ENCODE results near the gene SARDH.

Gene SARDH

DNA sequence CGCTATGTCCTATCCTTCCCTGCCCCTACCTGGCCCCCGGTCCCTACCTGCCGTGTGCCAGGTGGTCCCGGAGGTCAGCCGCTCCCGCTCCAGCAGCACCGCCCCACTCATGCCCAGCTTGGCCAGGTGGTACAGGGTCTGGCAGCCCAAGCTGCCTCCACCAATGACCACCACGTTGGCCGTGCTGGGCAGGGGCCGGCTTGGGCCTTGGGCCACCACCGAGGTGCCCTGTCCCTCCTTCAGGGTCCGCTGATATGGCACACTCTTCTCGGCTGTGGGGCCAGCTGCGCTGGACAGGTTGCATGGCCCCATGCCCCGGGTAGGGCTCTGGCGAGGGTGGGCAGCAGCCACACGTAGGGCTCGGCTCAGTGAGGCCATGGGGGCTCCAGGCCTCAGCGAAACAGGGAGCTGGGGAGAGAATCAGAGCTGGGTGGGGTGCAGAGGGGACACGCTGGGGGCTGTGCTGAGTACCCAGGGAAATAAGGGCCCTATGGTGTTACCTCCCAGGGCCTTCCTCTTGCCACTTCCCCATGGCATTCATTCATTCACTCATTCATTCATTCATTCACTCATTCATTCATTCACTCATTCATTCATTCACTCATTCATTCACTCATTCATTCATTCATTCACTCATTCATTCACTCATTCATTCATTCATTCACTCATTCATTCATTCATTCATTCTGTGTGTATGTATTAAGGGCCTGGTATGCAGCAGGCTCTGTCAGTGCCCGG is 4.2 kb downstream of the SARDH start:
- DNase-seq (ENCODE audit: low read depth): no peak

DNA sequence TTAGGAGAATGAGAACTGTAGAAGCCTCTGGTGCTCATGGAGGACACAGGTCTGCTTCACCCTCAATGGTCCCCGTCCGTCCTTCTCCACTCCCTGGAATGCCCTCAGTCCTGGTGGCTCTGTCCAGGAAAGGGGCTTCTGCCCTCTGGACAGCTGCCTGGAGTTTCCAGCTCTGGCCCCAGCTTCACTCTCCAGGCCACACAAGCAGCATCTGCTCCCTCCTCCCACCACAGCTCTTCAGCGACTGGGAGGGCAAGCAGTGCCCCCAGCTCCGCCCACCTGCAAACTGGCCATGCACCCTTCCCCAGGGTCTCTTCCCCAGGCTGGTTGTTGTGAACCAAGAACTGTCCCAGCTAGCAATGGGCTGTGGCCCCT is 4.7 kb downstream of the SARDH start:
- no peak for DNase-seq (ENCODE audit: low read depth)

DNA sequence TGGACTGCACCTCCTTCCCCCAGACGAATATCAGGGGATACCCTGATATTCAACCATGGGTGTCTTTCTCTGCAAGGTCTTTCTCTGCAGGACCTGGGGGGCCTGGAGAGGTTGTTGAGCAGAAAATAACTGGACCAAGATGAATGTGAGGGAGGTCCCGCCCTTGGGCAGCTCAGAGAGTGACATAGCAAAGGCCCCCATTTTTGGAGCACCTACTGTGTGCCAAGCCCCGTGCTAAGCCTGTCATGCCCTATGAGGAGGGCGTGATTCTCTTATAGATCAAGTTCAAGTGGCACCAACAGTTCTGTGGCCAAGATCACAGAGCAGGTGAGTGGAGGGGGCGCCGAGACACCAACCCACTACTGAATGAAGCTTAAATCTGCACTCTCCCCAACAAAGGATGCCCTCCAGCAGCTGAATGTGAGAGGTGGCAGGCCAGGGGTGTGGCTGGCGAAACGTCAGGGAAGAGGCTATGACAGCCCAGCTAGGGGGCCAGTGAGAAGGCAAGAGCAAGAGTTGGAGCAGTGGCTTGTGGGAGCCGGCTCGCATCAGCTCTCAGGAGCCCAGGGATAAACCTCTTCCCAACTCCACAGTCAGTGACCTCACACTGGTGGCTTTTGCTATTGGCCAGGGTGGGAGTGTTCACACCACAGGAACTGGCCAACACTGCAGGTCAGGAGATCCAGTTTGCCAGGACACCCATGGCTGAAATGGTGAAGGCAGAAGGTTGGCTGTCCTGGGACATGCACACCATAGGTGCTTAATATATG is 5.3 kb downstream of the SARDH start:
- no peak for DNase-seq (ENCODE audit: low read depth)

DNA sequence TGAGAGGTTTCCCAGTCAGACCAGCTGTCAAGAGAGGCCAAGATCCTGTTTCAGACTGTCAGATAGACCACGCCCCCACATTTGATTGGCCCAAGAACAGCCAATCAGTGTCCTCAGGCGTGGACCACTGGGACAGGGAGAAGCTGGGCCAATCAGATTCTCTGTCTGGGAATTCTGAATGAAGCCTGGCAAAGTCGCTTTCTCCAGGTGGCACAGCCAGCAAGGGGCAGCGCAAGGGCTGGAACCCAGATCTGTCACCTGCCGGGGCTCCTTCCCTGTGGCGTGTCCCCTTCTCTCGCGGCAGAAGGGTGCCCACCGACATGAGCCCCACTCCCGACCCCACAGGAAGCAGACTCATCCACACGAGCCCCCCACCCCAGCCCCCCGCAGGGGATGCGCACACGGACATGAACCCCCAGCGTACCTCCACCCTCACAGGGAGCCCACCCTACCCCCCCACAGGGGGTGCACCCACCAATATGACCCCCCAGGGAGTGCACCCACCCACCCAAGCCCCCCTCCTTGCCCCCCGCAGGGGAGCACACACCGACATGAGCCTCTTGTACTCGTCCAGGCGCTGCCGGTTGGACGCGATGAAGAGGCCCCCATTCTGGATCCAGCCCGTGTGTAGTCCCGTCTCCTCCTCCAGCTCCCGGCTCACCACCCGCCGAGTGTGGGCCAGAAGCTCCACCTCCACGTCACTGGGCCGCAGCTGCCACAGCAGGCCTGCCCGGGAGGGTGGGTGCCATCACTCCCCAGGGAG is 6.1 kb downstream of the SARDH start:
- DNase-seq (ENCODE audit: low read depth): no peak

DNA sequence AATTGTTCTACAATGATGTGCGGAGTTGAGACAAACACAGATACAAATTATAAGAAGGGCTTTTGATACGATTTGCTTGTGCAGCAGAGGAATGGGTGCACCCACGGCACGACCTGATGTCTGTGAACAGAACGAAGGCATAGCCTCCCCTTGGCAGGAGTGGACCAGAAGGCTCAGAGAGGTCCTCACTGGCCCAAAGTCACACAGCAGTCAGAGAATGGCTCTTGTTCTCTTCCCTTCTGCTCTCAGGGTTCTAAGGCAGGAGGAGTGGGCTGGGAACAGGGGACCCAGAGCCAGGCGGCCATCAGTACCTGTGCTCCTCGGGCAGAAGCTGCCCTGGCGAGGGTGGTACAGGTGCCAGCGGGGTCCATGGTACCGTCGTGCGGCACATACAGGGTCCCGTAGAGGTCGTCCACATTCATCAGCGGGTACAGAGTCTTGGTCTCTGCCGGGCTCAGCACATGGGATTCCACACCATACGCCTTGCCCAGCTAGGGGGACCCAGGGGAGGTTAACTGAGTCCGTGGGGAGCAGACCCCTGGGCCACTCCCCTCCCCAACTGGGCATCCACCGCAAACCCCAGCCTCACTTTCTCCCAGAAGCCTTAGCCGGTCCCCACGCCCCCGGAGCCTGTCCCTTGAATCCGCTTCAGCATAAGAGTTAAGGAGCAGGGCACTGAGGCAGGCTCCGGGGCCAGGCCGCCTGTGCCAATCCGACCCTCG is 7.0 kb downstream of the SARDH start:
- no peak for DNase-seq (ENCODE audit: low read depth)

DNA sequence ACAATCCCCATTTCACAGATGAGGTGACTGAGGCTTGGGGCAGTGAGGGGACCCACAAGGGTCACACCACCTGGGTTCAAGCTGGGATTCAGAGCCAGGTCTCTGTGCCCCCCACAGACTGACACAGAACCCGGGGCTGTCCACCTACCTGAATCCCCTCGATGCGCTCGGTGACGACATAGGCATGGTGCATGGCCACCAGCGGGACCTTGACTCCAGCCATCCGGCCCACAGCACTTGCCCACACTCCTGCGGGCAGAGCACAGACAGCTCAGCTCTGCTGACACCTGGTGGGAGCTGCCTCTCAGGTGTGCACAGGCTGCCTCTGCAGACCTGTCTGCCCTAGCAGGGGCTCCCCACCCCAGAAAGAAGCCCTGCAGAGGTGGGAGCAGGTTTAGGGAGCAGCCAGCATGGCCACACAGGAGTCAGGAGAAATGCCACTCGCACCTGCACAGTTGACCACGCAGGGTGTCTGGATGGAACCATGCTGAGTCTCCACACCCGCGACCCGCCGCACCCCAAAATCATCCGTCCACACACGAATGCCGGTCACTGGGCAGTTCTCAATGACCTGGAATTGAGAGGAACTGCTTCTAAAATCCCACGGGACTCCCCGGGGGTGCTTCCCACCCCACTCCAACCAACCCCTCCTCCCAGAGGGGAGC is 8.4 kb downstream of the SARDH start:
- no peak for DNase-seq (ENCODE audit: low read depth)

DNA sequence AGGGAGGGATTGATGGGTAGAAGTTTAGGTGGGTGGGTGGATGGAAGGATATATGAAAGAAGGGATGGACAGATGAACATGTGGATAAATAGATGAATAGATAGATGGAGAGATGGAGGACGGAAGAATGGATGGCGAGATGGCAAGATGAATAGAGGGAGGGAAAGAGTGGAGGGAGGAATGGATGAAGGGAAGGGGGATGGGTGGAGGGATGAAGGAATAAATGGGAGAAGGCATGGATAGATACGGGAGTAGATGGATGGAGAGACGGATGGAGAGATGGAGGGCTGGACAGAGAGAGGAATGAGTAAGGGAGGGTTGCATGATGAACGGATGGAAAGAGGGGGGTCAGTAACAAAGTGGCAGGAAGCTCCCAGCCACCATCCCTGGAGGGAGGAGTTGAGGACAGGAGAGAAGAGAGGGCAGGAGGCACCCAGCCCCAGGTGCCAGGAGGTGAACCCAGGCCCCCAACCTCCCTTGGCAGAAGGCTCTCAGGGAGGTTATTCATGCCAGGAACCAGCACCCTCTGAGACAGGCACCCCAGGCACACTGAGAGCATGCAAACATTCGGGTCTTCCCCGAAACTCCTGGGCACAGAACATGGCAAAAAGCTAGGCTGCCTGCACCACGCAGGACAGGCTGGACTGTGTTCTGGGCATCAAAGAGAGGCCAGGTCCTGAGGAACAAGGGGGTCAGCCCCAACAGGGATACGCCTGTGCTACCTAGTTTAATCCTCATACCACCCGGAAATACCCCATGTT is 9.1 kb downstream of the SARDH start:
- no peak for DNase-seq (ENCODE audit: low read depth)

DNA sequence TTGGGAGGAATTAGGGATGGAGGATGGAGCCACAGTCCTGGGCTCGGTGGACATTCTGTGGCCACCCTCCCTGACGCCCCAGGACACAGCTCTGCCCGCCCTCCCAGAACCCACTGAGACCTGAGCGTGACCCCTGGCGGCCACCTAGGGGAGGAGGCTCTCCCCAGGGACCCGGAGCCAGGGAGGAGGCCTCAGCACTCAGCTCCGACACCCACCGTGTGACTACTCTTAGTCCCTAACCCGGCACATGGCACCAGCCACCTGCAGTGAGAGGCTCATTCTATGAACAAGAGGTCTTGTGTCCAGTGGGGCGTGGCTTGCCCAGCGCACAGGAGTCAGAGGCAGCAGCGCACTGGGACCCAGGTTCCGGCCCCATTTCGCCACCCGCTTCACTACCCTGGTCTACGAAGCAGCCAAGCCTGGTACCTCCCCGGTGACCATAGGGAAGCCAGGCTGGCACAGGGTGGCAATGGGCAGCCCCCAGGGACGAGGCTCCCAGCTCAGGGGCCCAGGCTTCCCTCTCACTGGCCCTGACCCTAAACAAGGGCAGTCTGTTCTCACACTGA is 10.2 kb downstream of the SARDH start:
- no peak for DNase-seq (ENCODE audit: low read depth)

DNA sequence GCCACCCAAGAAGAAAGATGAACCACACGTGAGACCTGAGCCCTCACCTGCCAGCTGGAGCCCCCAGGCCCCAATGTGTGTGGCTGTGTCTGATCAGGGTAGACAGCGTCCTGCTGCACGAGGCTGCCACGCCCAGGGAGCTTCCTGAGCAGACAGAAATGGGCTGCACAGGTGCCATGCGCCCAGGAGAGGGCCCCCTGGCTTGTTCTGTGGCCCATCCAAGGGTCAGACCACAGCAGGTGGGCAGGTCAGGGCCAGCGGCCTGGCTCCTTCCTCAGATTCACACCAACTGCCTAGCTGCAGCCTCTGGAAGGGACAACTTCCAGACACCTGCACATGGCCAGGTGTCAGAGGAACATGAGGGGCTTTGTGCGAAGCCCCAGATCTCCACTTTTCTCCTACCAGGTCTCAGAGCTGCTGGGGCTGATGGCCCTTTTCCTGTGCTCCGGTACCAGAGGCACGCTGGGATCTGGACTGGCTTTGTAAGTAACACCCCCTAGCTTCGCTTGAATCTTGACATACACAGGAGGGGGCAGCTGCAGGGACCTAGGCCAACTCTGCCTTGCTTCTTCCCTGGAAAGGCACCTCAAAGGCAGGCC is 10.8 kb downstream of the SARDH start:
- DNase-seq (ENCODE audit: low read depth): no peak

DNA sequence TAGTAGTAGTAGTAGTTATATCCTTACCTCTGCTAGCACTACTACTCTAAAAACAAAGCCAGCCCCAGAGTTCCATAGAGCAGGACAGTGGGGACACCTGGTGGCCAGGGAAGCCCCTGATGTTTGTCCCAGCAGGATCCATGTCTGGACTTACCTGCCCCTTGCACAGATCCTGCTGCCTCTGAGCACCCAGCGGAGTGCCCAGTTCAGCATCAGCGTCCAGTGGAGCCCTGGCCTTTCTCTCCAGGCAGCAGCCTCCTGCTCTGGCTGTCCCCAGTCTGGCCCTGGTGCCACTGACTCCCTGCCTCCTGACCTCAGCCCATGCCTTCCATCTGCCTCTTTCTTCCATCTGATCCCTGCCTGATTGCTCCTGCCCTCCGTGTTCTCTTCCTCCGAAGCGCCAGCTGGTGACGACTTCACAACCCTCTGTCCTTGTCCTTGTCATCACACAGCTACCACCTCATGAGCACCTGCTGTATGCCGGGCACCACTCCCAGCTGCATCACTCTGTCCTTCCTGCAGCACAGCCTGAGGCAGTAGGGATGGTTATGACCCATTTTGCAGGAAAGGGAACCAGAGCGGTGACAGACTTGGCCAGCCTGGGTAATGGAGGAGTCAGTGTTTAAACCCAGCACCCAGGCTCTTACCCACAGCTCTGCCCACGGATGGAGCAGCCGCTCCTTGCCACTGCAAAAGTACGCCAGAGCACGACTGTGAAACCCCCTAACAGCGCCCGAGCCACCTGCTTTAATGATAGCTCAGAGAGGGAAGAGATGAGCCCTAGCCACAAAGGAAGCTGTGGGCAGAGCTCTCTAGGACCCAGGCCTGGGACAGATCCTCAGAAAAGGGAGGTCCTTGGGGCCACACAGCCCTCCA is 11.5 kb downstream of the SARDH start:
- no peak for DNase-seq (ENCODE audit: low read depth)

DNA sequence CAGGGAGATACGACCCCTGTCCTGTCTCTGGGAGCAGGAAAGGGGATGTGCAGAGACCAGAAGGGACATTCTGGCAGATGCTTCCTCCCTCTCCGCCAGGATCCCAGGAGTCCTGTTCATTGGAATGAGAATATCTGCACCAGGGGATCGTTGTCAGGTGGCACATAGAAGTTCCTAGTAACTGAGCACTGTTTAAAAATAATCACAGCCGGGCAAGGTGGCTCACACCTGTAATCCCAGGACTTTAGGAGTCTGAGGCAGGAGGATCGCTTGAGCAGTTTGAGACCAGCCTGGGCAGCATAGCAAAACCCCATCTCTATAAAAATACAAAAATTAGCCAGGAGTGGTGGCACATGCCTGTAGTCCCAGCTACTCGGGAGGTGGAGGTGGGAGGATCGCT is 12.3 kb downstream of the SARDH start:
- DNase-seq (ENCODE audit: low read depth): no peak

DNA sequence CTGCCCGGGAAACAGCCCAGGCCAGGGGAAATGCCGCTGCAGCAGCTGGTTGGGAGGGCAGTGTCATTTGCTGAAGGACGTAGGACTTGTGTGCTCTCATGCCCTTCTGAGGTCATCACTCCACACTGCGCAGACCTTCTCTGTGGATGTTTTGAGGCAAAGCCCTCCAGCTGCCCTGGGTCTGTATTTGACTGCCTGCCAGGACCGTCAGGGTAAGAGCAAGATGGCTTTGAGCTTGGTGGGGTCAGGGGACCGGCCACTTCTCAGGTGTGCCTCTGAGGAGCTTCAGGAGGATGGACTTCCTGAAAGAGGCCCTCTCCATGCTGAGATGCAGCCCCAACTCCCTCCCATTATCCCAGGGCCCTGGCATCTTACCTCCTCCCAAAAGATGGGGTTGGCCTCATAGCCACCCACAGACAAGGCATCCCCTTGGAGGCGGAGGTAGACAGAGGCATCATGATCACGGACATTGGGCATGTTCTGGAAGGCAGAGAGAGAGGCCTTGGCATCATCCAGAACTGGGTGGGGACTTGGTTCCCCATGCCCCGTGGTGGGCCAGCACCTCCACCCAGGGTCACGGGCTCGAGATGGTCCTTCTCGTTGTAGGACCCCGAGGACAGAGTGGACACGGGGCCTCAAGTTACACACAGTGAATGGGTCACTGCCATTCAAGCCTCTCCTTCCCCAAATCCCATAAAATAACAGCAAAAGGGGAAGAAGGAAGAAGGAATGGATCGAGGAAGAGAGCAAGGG is 19.4 kb downstream of the SARDH start:
- no peak for DNase-seq (ENCODE audit: low read depth)

DNA sequence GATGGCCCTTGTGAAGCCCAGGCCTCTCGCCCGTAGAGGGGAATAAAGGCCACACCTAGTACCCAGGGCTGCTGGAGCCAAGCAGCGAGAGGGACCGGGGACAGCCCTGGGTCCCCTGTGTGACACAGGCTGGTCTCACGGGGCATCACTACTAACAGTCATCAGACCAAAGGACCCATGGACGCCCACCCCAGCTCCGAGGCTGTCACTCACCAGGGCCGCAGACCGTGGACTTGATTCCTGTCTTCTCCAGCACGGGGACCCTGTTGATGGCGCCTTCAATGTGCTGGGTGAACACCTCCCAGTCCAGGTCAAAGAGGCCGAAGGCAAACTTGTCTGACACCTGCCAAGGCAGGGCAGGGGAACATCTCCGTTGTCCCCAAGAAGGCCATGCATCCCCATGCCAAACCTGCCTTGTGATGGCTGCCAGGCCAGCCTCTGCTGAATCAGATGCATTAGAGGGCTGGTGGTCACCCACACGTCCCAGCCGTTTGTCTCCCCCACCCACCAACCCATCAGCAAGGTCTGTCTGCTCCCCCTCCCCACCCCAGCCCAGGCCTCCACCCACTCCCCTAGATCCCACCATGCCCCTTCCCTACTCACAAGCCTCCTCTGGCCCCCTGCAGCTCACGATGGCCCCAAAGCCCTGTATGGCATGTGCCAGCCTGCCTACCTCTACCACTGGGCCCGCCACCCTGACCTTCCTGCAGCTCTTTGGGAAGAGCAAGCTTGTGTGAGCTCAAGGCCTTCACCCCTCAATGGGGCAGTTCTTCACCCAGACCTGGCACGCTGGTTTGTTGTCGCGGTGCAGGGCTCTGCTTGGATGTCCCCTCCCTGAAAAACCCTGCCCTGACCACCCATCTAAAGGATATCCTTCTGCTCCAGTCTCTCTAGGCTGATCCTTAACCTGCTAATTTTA is 20.8 kb downstream of the SARDH start:
- no peak for DNase-seq (ENCODE audit: low read depth)

DNA sequence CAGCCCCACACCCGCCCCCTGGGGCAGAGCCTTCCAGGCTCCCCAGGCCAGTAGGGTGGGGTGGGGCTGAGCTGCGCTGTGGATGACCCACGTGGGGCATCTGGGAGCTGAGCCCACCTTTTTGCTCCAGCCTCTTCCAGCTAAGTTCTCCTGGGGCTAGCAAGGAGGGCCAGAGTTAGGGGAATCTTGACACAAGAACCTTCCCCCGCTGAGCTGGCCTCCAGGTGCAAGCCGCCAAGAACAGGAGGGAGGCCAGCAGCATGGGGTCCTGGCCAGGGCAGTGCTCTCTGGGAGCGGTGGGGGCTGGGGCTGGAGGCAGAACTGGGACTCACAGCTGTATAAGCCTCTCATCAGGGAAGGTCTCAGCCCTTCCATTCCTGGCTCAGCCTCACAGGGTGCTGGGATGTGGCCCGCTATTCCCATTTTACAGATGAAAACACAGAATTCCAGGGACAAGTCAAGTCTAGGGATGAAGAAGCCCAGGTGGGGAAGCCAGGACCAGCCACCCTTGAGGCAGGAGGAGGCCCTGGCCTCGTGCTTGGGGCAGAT is 21.5 kb downstream of the SARDH start:
- no peak for DNase-seq (ENCODE audit: low read depth)

DNA sequence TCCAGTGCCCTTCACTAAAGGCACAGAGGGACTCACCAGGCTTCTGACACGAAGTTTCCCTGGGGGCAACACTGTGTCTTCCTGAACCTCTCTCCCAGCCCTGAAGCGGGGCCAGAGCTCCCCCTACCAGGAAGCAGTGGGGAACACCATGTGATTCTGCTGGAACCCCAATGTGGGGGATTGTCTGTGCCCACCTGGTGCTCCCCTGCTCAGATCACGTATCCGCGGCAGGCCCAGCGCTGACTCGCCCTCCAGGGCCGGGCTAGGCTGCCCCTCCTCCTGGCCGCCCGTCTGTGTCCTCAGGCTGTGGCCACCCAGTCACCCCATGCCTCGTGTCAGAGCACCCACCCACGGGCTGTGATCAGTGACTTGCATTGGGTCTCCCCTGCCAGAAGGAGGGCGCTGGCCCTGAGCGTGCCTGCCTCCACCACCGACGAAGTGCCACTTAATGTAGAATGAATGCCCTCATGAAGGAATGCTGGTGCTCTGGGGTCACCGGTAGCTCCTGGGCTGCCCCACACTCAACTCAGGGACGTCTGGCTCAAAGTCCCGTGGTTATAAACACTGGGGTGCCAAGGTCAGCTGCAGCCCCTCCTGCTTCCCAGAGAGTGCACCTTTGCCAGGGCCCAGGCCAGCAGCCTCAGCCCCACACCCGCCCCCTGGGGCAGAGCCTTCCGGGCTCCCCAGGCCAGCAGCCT is 22.1 kb downstream of the SARDH start:
- DNase-seq (ENCODE audit: low read depth): no peak

DNA sequence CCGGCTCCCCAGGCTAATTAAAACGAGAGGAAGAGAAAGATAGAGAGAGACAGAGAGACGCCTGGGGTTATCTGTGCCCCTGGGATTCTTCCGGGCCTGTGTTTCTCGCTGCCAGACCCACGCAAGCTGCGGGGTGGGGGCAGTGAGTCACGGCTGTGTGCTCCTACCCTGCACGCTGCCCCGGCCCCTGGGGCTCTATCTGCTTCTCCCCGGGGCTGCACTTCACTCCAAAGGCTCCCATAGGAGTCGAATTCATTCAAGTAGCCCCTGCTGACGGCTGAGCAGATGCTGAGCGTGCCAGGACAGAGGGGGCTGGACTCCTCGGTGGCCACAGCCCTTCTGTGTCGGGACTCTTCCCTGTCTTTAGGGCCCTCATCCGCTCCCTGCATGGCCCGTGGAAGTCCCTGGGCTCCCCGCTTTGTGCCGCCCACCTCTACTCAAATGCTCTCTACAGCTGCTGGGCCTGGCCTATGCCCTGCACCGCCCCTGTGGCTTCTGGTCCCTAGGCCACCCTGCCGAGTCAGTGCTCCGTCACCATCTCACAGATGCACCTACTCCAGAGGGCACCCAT is 22.8 kb downstream of the SARDH start:
- no peak for DNase-seq (ENCODE audit: low read depth)

Data from HS-27A (cell line).